Muscle layer of duodenum (tissue), 2 donors: ENCODE results near the gene FAM117B.
"Not testable (repeated sequence)": the region's sequence is repeated elsewhere in the genome, so short reads cannot be mapped to it uniquely, and the experiment has no call there.

ENCODE experiments used
- H3K27ac ChIP-seq: one replicate; pipeline ENCODE4 v1.7.0; 2013; ENCODE audit warnings: mild to moderate bottlenecking, low read length
- H3K27me3 ChIP-seq: one replicate; pipeline ENCODE4 v1.7.0; 2013; ENCODE audit warnings: low read depth, mild to moderate bottlenecking, control low read depth, low read length
- H3K36me3 ChIP-seq, 2 donors: one replicate each; pipeline ENCODE4 v1.7.0; 2013; ENCODE audit warnings: low read length in 2 of 2, control low read depth in 1 of 2, mild to moderate bottlenecking in 1 of 2; ENCODE audit not compliant: insufficient read depth in 2 of 2, control insufficient read depth in 1 of 2
- H3K4me1 ChIP-seq, 2 donors: one replicate each; pipeline ENCODE4 v1.7.0; 2013; ENCODE audit warnings: low read length in 2 of 2, mild to moderate bottlenecking in 2 of 2, control low read depth in 1 of 2, moderate library complexity in 1 of 2; ENCODE audit not compliant: insufficient read depth in 2 of 2, control insufficient read depth in 1 of 2
- H3K4me3 ChIP-seq, 2 donors: one replicate each; pipeline ENCODE4 v1.7.0; 2013; ENCODE audit warnings: low read length in 2 of 2, low read depth in 1 of 2, mild to moderate bottlenecking in 1 of 2
- H3K9me3 ChIP-seq, 2 donors: one replicate each; pipeline ENCODE4 v1.7.0; 2013; ENCODE audit warnings: low read length in 2 of 2, control low read depth in 1 of 2, mild to moderate bottlenecking in 1 of 2; ENCODE audit not compliant: control insufficient read depth in 1 of 2
- donor health status: healthy.

Gene FAM117B

DNA sequence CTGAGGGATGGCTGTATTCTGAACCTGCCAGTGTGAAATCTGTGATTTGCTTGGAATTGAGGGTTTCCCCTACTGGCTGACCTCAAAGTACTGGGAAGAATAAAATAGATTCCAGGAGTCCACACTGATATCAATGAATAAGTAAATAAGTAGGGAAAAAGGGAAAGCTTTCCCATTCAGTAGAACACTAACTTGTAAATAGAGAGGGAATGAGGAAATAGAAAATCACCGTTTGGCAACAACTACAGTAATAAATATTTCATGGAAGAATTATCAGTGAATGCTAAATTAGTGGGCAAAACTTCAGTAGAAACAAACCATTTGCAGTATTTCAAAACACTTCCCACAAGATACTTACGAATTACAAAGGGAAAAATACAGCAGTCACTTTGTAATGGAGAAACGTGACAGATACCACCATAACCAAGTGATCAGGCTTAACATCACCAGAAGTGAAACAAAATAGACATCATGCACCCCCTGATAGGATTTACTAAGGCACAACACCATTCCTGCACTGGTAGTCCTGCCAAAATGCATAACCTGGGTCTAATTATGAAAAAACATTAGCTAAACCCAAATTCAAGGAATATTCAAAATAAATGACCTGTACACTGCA, 148.3 kb downstream of the FAM117B start:
- H3K36me3 ChIP-seq, result peaks cover 7 to 26% of the 10 kb centered on the region in 2 donors
- H3K4me3 ChIP-seq, result no peak overlapping the region
- H3K9me3 ChIP-seq, result no peaks in the 10 kb centered on the region
- H3K4me1 ChIP-seq, result no peaks in the 10 kb centered on the region
- H3K27me3 ChIP-seq, result no peaks in the 10 kb centered on the region
- no peak overlapping the region for H3K27ac ChIP-seq

DNA sequence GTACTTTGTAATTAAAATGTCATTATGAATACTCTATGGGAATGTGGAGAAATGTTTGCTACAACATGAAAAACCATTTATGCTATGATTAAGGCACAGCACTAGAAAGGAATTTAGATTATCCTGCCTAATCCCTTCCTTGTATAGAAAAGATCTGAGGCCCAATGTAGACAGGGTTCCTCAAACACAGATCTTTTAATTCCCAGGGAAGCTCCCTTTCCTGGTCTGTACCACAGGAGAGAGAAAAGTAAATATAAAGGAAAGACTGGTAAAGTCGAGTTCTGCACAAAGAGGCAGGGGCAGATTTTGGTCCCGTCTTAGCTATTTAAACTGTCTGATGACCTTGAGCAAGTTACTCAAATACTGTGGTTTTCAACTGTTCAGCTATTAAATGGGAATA, 152.1 kb downstream of the FAM117B start:
- Histone ChIP-seq H3K4me3 (no peak overlapping the region), H3K36me3 (peaks cover 7 to 28% of the 10 kb centered on the region in 2 donors), H3K27ac (no peak overlapping the region), H3K4me1 (no peaks in the 10 kb centered on the region), H3K27me3 (no peaks in the 10 kb centered on the region), H3K9me3 (no peaks in the 10 kb centered on the region)

DNA sequence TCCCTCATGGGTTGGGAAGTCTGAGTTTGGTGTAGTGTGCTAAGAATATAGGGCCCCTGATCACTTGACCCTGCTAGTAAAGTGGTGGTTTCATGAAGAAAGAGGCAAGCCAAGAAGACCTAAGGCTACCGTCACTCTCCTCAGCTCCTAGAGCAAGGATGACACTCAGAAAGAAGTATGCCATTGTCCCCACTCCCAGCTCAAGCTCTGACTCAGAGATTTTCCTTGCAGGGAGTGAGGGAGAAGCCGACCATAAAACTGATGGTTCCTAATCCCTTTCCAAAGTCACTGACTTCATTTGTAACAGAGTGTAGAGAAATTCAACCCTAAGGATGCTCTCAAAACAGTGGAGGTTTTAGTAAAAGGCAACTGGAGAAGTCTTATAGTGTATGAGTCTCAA, 155.9 kb downstream of the FAM117B start:
- H3K4me3 ChIP-seq, result no peak overlapping the region
- peaks cover 7 to 20% of the 10 kb centered on the region in 2 donors for H3K36me3 ChIP-seq
- H3K27me3 ChIP-seq, result no peaks in the 10 kb centered on the region
- H3K4me1 ChIP-seq, result no peaks in the 10 kb centered on the region
- no peak overlapping the region for H3K27ac ChIP-seq
- H3K9me3 ChIP-seq, result no peaks in the 10 kb centered on the region

DNA sequence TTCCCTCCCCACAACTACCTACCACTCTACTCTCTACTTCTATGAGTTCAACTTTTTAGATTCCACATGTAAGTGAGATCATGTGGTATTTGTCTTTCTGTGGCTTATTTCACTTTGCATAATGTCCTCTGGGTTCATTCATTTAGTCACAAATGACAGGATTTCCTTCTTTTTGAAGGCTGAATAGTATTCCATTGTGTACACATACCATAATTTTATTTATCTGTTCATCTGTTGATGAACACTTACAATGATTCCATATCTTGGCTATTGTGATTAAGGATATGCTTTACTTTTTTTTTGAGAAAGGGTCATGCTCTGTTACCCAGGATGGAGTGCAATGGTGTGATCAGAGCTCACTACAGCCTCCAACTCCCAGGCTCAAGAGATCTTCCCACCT, 163.2 kb downstream of the FAM117B start:
- Histone ChIP-seq H3K27ac (no peak overlapping the region), H3K4me1 (no peaks in the 10 kb centered on the region), H3K27me3 (no peaks in the 10 kb centered on the region), H3K9me3 (no peaks in the 10 kb centered on the region), H3K36me3 (no peaks in the 10 kb centered on the region), H3K4me3 (no peak overlapping the region)

DNA sequence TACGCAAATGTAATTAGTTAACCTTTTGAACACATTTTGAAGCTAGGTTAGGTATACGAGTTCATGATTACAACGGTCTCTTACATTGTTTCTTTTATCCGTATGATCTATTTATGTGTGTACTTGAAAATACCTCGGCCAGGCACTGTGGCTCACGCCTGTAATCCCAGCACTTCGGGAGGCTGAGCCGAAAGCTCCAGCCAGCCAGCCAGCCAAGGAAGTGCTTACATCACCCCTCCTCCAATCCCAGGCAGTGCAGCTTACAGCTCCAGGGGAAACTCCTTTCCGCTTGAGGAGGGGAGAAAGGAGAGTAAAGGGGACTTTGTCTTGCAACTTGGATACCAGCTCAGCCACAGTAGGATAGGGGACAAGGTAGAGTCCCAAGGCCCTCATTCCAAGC, 171.1 kb downstream of the FAM117B start:
- peak overlapping the region; percentile 6 to 16 for H3K4me3 ChIP-seq
- not testable (repeated sequence) for H3K27ac ChIP-seq, H3K9me3 ChIP-seq, H3K36me3 ChIP-seq, H3K4me1 ChIP-seq, H3K27me3 ChIP-seq

DNA sequence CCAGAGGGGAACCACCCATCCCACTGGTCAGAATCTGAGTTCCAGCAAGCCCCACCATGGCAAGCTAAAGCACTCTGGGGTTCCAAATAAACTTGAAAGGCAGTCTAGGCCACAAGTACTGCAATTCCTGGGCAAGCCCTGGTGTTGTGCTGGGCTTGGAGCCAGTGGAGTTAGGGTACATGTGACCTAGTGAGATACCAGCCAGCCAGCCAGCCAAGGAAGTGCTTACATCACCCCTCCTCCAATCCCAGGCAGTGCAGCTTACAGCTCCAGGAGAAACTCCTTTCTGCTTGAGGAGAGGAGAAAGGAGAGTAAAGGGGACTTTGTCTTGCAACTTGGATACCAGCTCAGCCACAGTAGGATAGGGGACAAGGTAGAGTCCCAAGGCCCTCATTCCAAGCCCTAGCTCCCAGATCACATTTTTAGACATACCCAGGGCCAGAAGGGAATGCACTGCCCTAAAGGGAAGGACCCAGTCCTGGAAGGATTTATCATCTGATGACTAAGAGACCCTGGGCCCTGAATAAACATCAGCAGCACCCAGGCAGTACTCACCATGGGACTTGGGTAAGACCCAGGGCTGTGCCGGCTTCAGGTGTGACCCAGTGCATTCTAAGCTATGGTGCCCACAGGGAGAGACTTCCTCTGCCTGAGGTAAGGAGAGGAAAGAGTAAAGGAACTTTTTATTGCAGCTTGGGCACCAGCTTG, 172.8 kb downstream of the FAM117B start:
- H3K27me3 ChIP-seq, H3K4me1 ChIP-seq, H3K27ac ChIP-seq, H3K9me3 ChIP-seq, H3K36me3 ChIP-seq, H3K4me3 ChIP-seq: not testable (repeated sequence)

DNA sequence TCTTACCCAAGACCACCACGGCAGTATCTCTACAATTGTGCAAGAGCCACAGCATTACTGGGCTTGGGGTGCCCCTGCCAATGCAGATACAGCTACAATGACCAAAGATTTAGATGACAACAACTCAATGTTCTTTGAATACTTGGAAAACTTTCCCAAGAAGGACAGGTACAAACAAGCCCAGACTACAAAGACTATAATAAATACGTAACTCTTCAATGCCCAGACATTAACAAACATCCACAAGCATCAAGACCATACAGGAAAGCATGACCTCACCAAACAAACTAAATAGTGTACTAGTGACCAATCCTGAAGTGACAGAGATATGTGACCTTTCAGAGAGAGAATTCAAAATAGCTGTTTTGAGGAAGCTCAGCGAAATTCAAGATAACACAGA, 174.0 kb downstream of the FAM117B start:
- Histone ChIP-seq H3K4me1 (peaks cover 0 to 7% of the 10 kb centered on the region in 2 donors), H3K27ac (no peak overlapping the region), H3K36me3 (no peaks in the 10 kb centered on the region), H3K27me3 (no peaks in the 10 kb centered on the region), H3K9me3 (peaks cover 0 to 3% of the 10 kb centered on the region in 2 donors), H3K4me3 (no peak overlapping the region)

DNA sequence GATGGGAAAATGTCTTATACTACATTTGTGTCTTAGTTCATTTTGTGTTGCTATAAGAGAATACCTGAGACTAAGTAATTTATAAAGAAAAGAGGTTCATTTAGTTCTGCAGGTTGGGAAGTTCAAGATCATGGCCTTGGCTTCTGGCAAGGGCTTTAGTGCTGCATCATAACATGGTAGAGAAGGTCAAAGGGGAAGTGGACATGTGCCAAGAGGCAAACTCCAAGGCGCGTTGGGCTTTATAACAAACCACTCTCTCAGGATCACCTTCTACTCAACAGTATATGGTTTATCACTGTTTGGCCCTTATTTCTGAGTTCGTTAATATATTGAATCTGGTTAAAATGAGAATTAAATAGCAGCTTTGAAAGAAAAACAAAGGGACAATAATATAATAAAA, 178.6 kb downstream of the FAM117B start:
- peaks cover 0 to 10% of the 10 kb centered on the region in 2 donors for H3K4me1 ChIP-seq
- no peak overlapping the region for H3K27ac ChIP-seq
- peaks cover 0 to 3% of the 10 kb centered on the region in 2 donors for H3K9me3 ChIP-seq
- no peaks in the 10 kb centered on the region for H3K27me3 ChIP-seq
- no peak overlapping the region for H3K4me3 ChIP-seq
- H3K36me3 ChIP-seq, result peaks cover 0 to 3% of the 10 kb centered on the region in 2 donors

DNA sequence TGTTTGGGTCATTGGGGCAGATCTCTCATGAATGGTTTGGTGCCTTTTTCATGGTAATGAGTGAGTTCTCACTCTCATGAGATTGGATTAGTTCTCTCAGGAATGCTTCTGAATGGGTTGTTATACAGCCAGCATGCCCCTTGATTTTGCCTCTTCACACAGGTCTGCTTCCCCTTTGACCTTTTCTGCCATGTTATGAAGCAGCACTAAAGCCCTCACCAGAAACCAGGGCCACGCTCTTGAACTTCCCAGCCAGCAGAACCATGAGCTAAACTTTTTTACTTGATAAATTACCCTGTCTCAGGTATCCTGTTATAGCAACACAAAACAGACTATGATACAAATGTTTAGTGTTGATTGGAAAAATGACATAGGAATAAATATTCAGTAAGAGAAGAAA, 179.5 kb downstream of the FAM117B start:
- Histone ChIP-seq H3K27ac (no peak overlapping the region), H3K9me3 (peaks cover 0 to 3% of the 10 kb centered on the region in 2 donors), H3K4me1 (peaks cover 0 to 10% of the 10 kb centered on the region in 2 donors), H3K27me3 (no peaks in the 10 kb centered on the region), H3K4me3 (no peak overlapping the region), H3K36me3 (peaks cover 0 to 3% of the 10 kb centered on the region in 2 donors)

DNA sequence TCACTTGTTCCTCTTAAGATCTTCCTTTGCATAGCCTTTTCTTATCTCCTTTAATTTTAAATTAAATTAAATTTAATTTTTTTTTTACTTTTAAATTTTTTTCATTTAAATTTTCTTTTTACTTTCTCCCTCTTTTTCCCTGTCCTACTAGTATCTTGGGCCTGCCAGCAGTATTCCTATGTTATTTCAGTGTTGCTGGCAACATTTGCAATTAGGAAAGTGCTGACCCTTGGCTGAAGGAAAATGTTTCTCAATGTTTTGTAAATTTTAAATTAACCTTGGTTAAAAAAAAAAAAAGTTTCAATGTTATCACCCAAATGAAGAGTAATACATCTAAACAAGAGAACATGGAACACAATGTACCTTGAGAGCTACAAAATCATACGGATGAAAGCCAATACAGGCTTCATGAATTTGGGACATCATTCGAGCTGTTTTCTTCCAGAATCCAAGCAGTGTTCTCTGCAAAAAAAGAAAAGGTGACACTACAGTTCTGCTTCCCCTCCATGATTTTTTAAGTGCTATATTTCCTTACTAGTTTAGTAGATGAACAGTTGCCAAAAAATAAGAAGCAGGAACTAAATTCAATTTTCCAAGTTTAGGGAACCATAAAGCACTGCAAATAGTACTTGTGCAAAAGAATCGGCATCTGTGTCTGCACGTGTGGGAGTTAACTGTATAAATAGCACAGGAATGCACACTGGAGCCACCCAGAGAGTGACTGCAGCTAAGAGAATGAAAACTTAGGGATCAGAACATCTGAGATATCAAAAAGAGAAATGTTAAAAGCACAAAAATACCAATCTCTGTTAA, 181.0 kb downstream of the FAM117B start:
- Histone ChIP-seq H3K4me3 (no peak overlapping the region), H3K27ac (no peak overlapping the region), H3K9me3 (no peaks in the 10 kb centered on the region), H3K4me1 (peaks cover 0 to 10% of the 10 kb centered on the region in 2 donors), H3K36me3 (peaks cover 0 to 3% of the 10 kb centered on the region in 2 donors), H3K27me3 (no peaks in the 10 kb centered on the region)

DNA sequence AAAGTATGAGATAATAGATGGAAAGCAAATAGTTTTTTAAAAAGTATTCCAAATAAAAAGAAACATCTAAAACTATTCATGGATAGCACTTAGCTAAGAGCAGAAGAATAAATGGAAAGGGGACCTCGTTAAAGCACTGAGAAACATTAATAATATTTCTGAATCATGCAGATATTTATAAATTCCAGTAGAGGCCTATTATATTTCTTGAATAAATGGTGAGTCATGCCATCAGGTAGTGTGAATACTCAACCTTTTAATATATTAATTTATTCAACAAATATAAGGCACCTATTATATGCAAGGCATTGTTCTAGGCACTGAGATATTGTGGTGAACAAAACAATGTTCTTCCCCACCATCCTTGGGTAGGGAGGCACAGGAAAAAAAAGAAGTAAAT, 183.0 kb downstream of the FAM117B start:
- Histone ChIP-seq H3K9me3 (no peaks in the 10 kb centered on the region), H3K4me3 (no peak overlapping the region), H3K4me1 (peaks cover 0 to 10% of the 10 kb centered on the region in 2 donors), H3K27me3 (no peaks in the 10 kb centered on the region), H3K36me3 (peaks cover 0 to 3% of the 10 kb centered on the region in 2 donors), H3K27ac (no peak overlapping the region)
